GM18868 (cell line): ENCODE data around the gene TTC39B.
A peak's percentile ranks its signal among the peaks of the same experiment; 100 is the strongest.

ENCODE experiments used
- ATAC-seq: cut with Tn5 transposase; IDR thresholded peaks from one replicate; pipeline ENCODE4 v1.9.1; 2021; ENCODE audit warnings: mild to moderate bottlenecking, moderate library complexity; ENCODE audit not compliant: unreplicated experiment

Gene TTC39B

GRCh38 chr9:15138357-15138686, 168.7 kb downstream of the TTC39B start:
- ATAC-seq, result no peak

- no peak for ATAC-seq
These were observed 169.2 kb downstream of the TTC39B start for GRCh38 chr9:15137658-15138356.

- no peak for ATAC-seq
These were observed 169.9 kb downstream of the TTC39B start for GRCh38 chr9:15137089-15137488.

- ATAC-seq, result no peak
These were observed 170.4 kb downstream of the TTC39B start for GRCh38 chr9:15136646-15137045.

GRCh38 chr9:15135164-15135792, 171.7 kb downstream of the TTC39B start:
- ATAC-seq, result peak; percentile 92

GRCh38 chr9:15133488-15133887, 173.5 kb downstream of the TTC39B start:
- ATAC-seq, result no peak

GRCh38 chr9:15132091-15132490, 174.9 kb downstream of the TTC39B start:
- no peak for ATAC-seq

- ATAC-seq, result no peak
These were observed 175.9 kb downstream of the TTC39B start for GRCh38 chr9:15131094-15131493.

- no peak for ATAC-seq
These were observed 179.2 kb downstream of the TTC39B start for GRCh38 chr9:15127831-15128230.

- ATAC-seq, result no peak
These were observed 185.4 kb downstream of the TTC39B start for GRCh38 chr9:15121630-15122029.

- no peak for ATAC-seq
These were observed 190.9 kb downstream of the TTC39B start for GRCh38 chr9:15116130-15116580.

- no peak for ATAC-seq
These were observed 191.3 kb downstream of the TTC39B start for GRCh38 chr9:15115702-15116101.

- no peak for ATAC-seq
These were observed 192.0 kb downstream of the TTC39B start for GRCh38 chr9:15115041-15115440.
